HepG2 (cell line): ENCODE data around the gene DYNLL2. TPM values are rescaled to one million over a fixed set of nuclear protein-coding genes. Genes with fewer than 3 reads are reported as not detected.

ENCODE experiments used
- ATAC-seq: fragments of 200-7000 bp; cut with Tn5 transposase; 3 replicates; pipeline ENCODE4 v1.9.1; 2020; ENCODE audit warnings: mild to moderate bottlenecking, moderate library complexity
- BruUV-seq: library from RNA; stranded (reverse); fragments of 400-500 nt; replicated peaks from 2 replicates; lab custom pipeline; 2021; lab: Mats Ljungman, UMichigan
- CTCF ChIA-PET: fragments of 300-600 bp; formaldehyde crosslinking; extraction: SDS; loops from one replicate; lab custom pipeline; 2021; ENCODE audit warnings: low total read pairs, inconsistent platforms, low intra/inter-chr PET ratio; lab: Yijun Ruan, JAX
- POLR2A ChIA-PET: fragments of 350-600 bp; sonication (Branson Sonifier 250); formaldehyde crosslinking; loops from one replicate; lab custom pipeline; 2020; ENCODE audit warnings: antibody characterized with exemption, inconsistent platforms; lab: Yijun Ruan, JAX
- DNase-seq: peaks from one replicate; pipeline ENCODE4 v3.0.0-alpha.2; 2015; ENCODE audit warnings: low spot score
- FAIRE-seq: peaks from 3 replicates; lab custom pipeline; 2011; peaks lifted over from hg19 to GRCh38; lab: Jason Lieb, UNC
- H2AFZ ChIP-seq: one replicate; pipeline ENCODE4 v1.6.1; 2011; ENCODE audit warnings: low read length, inconsistent platforms
- H3K27ac ChIP-seq: fragments of 300-600 bp; 3 replicates; pipeline ENCODE4 v1.8.0; 2011; ENCODE audit warnings: mixed run types, mild to moderate bottlenecking, mixed read lengths, low read length, inconsistent platforms; ENCODE audit not compliant: insufficient read depth; ENCODE audit errors: extremely low read length
- H3K27me3 ChIP-seq, 2 experiments: fragments of 200-600 bp in 1 of 2; 2 replicates in 1 of 2; 3 replicates in 1 of 2; pipeline versions ENCODE4 v1.6.0 to v1.8.0; 2011; ENCODE audit warnings: low read length in 2 of 2, mild to moderate bottlenecking in 2 of 2, moderate library complexity in 2 of 2, inconsistent platforms in 1 of 2; ENCODE audit not compliant: insufficient read depth in 2 of 2, control insufficient read depth in 1 of 2
- H3K36me3 ChIP-seq, 2 experiments: fragments of 200-600 bp in 1 of 2; replicated peaks in 1 of 2; 2 replicates in 1 of 2; 3 replicates in 1 of 2; pipeline versions ENCODE4 v1.5.1 to v1.8.0; 2011; ENCODE audit warnings: low read length in 2 of 2, inconsistent platforms in 1 of 2; ENCODE audit not compliant: insufficient read depth in 2 of 2, control insufficient read depth in 1 of 2
- H3K4me1 ChIP-seq: 2 replicates; pipeline ENCODE4 v1.5.1; 2012; ENCODE audit warnings: low read length, inconsistent platforms; ENCODE audit not compliant: insufficient read depth
- H3K4me2 ChIP-seq: 2 replicates; pipeline ENCODE4 v1.6.0; 2011; ENCODE audit warnings: low read depth, low read length, inconsistent platforms
- H3K4me3 ChIP-seq, 3 experiments: fragments of 200-600 bp in 1 of 3; sonication (generic), shearing (Covaris generic) in 1 of 3; replicated peaks in 1 of 3; 2 replicates each; pipeline ENCODE4 v1.5.1; 2011 to 2016; ENCODE audit warnings: low read length in 3 of 3, inconsistent platforms in 2 of 3, low read depth in 2 of 3, mild to moderate bottlenecking in 2 of 3, control low read depth in 1 of 3, mixed read lengths in 1 of 3; ENCODE audit not compliant: insufficient read depth in 1 of 3
- H3K79me2 ChIP-seq: one replicate; pipeline ENCODE4 v1.6.1; 2011; ENCODE audit warnings: low read length, inconsistent platforms; ENCODE audit not compliant: insufficient read depth
- H3K9ac ChIP-seq: 2 replicates; pipeline ENCODE4 v1.6.0; 2011; ENCODE audit warnings: mild to moderate bottlenecking, low read depth, low read length, inconsistent platforms; ENCODE audit not compliant: insufficient read depth
- H3K9me3 ChIP-seq: 2 replicates; pipeline ENCODE4 v1.5.1; 2012; ENCODE audit warnings: mild to moderate bottlenecking, low read length
- H4K20me1 ChIP-seq: 2 replicates; pipeline ENCODE4 v1.6.0; 2011; ENCODE audit warnings: inconsistent platforms, mild to moderate bottlenecking, low read length, moderate library complexity; ENCODE audit not compliant: insufficient read depth
- AGO1 ChIP-seq: fragments of 200-400 bp; formaldehyde crosslinking; IDR thresholded peaks from 2 replicates; pipeline ENCODE4 v1.6.1; 2017; ENCODE audit warnings: mild to moderate bottlenecking, low read depth, low read length, moderate library complexity; ENCODE audit not compliant: poor library complexity, severe bottlenecking
- DMAP1 ChIP-seq: IDR thresholded peaks from 2 replicates; pipeline ENCODE4 v1.6.1; 2016
- GZF1 ChIP-seq: sonication (generic); formaldehyde crosslinking; IDR thresholded peaks from 2 replicates; pipeline ENCODE4 v1.5.1; 2020; ENCODE audit warnings: mild to moderate bottlenecking, missing genetic modification reagents
- IKZF1 ChIP-seq: fragments of 450-650 bp; IDR thresholded peaks from 2 replicates; pipeline ENCODE4 v1.7.1; 2016
- RBM22 ChIP-seq: fragments of 200-400 bp; formaldehyde crosslinking; optimal IDR thresholded peaks from 2 replicates; pipeline ENCODE3; 2017; ENCODE audit warnings: mild to moderate bottlenecking, low read length, moderate library complexity
- SALL2 ChIP-seq: sonication (generic); formaldehyde crosslinking; IDR thresholded peaks from 2 replicates; pipeline ENCODE4 v1.8.1; 2023; ENCODE audit warnings: mild to moderate bottlenecking, missing genetic modification reagents, inconsistent platforms
- ZNF253 ChIP-seq: sonication (generic); formaldehyde crosslinking; IDR thresholded peaks from 2 replicates; pipeline ENCODE4 v1.8.0; 2022; ENCODE audit warnings: mild to moderate bottlenecking, missing genetic modification reagents, borderline replicate concordance
- WGBS: methylation state at CpG from one replicate; pipeline ENCODE4 v1.1.6; 2017; ENCODE audit warnings: low lambda C conversion rate; 5-methylcytosine and 5-hydroxymethylcytosine counted together
- in situ Hi-C: cut with HindIII; loops from 2 replicates; pipeline ENCODE4 v1.10.0; 2017; ENCODE audit warnings: low pct_unique_long_range_greater_than_20kb; ENCODE audit not compliant: extremely low pct_ligation_motif_present
- intact Hi-C: fragments of 100-400 bp; cut with micrococcal nuclease; formaldehyde crosslinking; loops from one replicate; pipeline ENCODE4 v1.10.0; 2022; ENCODE audit not compliant: unreplicated experiment
- polyA plus RNA-seq, 8 experiments: library from polyadenylated mRNA; depleted of rRNA in 3 of 8; stranded (reverse) in 7 of 8; unstranded in 1 of 8; fragments of >200 nt; fragmentation: Illumina TruSeq in 4 of 8; extraction: Trizol in 4 of 8; gene quantifications; 2 replicates each; pipeline versions ENCODE4 v1.2.1 to v1.2.3, GENCODE V29; 2011 to 2016; ENCODE audit warnings: low read depth in 4 of 8, missing spikeins in 1 of 8, mixed read lengths in 1 of 8; ENCODE audit not compliant: insufficient read depth in 1 of 8
- total RNA-seq, 5 experiments: library from RNA; depleted of rRNA; stranded (reverse); fragments of >200 nt; fragmentation: Illumina TruSeq; extraction: Trizol; gene quantifications; 2 replicates each; pipeline ENCODE4 v1.2.3, GENCODE V29; 2016; ENCODE audit warnings: low read depth in 1 of 5
- TF ChIP-seq, protein P1 (sequence below): sonication (generic); formaldehyde crosslinking; IDR thresholded peaks from 2 replicates; pipeline ENCODE4 v1.8.1; 2022; ENCODE audit warnings: low read depth, mild to moderate bottlenecking, missing genetic modification reagents

Gene DYNLL2
- total and polyA plus RNA-seq, 2 of the 13 experiments (the other 11 are each of a cell fraction or from before 2014, with no cell fraction given), result 9.5 to 29.0 TPM

DNA sequence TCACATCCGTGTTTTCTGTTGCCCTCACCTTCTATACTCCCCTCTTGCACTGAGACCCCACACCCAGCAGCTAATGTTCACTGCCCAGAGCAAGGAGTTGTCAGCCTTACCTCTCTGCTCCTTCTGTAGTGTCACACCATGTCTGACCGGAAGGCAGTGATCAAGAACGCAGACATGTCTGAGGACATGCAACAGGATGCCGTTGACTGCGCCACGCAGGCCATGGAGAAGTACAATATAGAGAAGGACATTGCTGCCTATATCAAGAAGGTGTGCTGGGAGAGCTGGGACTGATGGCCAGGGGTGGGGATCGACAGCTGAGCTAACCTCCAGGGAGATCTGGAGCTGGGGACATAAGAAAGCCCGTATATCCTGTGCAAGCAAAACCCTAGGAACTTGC, 3.7 kb downstream of the DYNLL2 start:
- no peak for ATAC-seq
- Histone ChIP-seq H3K9ac (no peak overlapping the region), H2AFZ (no peak overlapping the region), H3K79me2 (peaks cover 59% of the 10 kb centered on the region), H3K4me1 (peaks cover 66% of the 10 kb centered on the region), H3K27me3 (no peaks in the 10 kb centered on the region; a peak in 1 of 5 replicates), H3K36me3 (peaks cover 33 to 70% of the 10 kb centered on the region in 2 experiments), H3K4me3 (no peak overlapping the region), H4K20me1 (peaks cover 44% of the 10 kb centered on the region), H3K9me3 (no peaks in the 10 kb centered on the region), H3K27ac (no peak overlapping the region), H3K4me2 (no peak overlapping the region)
- WGBS, result 98% methylated on average over 8 of the region's 8 CpGs
- no peak for FAIRE-seq
- no TSS peak for BruUV-seq
- CTCF ChIA-PET, result no interaction called here
- TF ChIP-seq RBM22, result peak; percentile 47
- 0 out of 2 replicates have a peak, but pooled peaks have one; percentile 26 for TF ChIP-seq ZNF253 (CRISPR knock-in tag)
- no peak for TF ChIP-seq DMAP1
- POLR2A ChIA-PET, result interaction anchor here (1.8 kb wide), 1 partner anchor 11 kb away, joined by 5 read pairs; no protein-coding TSS in a partner anchor
- in situ Hi-C loops, result loop anchor here (5.0 kb wide), 1 partner anchor 80 kb away; the partner anchor contains the start of gene SRSF1
- no peak for DNase-seq
- intact Hi-C loops, result no loop called here

DNA sequence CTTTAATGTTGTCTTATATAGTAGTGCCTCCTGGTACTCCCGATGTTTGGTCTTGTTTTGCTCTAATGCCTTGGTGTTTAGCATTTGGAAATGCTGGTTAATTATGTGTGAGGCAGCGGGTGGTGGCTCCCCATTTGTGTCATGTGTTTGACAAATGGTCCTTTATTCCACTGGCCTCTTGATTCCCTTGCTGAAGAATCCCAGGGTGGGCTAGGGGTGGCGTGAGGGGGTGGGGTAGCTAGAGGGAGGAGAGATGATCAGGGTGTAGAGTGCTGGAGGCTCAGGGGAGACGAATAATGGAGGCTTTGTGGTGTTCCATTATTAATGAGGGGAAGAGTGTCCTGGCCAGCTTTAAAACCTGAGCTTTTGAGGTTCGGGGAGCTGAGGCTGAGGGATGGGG, 5.4 kb downstream of the DYNLL2 start:
- 97% methylated on average over 5 of the region's 5 CpGs for WGBS
- Histone ChIP-seq H3K9ac (no peak overlapping the region), H3K36me3 (peaks cover 34 to 78% of the 10 kb centered on the region in 2 experiments), H3K4me2 (no peak overlapping the region), H3K4me1 (peaks cover 63% of the 10 kb centered on the region), H4K20me1 (peaks cover 44% of the 10 kb centered on the region), H3K9me3 (no peaks in the 10 kb centered on the region), H2AFZ (no peak overlapping the region), H3K79me2 (peaks cover 57% of the 10 kb centered on the region), H3K27me3 (no peaks in the 10 kb centered on the region; a peak in 1 of 5 replicates), H3K4me3 (no peak overlapping the region), H3K27ac (no peak overlapping the region)
- in situ Hi-C loops (loop anchor here (5.0 kb wide), 1 partner anchor 81 kb away; the partner anchor contains the start of gene SRSF1), intact Hi-C loops (no loop called here)
- no peak for FAIRE-seq
- BruUV-seq, result no TSS peak
- ChIA-PET POLR2A (no interaction called here), CTCF (no interaction called here)
- no peak for ATAC-seq
- TF ChIP-seq, protein P1, sequence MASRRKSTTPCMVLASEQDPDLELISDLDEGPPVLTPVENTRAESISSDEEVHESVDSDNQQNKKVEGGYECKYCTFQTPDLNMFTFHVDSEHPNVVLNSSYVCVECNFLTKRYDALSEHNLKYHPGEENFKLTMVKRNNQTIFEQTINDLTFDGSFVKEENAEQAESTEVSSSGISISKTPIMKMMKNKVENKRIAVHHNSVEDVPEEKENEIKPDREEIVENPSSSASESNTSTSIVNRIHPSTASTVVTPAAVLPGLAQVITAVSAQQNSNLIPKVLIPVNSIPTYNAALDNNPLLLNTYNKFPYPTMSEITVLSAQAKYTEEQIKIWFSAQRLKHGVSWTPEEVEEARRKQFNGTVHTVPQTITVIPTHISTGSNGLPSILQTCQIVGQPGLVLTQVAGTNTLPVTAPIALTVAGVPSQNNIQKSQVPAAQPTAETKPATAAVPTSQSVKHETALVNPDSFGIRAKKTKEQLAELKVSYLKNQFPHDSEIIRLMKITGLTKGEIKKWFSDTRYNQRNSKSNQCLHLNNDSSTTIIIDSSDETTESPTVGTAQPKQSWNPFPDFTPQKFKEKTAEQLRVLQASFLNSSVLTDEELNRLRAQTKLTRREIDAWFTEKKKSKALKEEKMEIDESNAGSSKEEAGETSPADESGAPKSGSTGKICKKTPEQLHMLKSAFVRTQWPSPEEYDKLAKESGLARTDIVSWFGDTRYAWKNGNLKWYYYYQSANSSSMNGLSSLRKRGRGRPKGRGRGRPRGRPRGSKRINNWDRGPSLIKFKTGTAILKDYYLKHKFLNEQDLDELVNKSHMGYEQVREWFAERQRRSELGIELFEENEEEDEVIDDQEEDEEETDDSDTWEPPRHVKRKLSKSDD, result no peak
- no peak for TF ChIP-seq AGO1
- TF ChIP-seq GZF1 (CRISPR knock-in tag), result no peak
- TF ChIP-seq IKZF1, result no peak
- TF ChIP-seq SALL2 (CRISPR knock-in tag), result no peak
- no peak for DNase-seq
